Nephron progenitor cell (in vitro differentiated cells): ENCODE measurements around the gene RHOBTB3.

Source experiments
- DNase-seq: peaks from one replicate; pipeline ENCODE4 v3.0.0; 2021
- H3K27ac Mint-ChIP-seq: 2 replicates; pipeline ENCODE4 v1.8.0; 2021; ENCODE audit warnings: mild to moderate bottlenecking, moderate library complexity, mixed read lengths
- H3K27me3 Mint-ChIP-seq: 2 replicates; pipeline ENCODE4 v1.8.0; 2021; ENCODE audit warnings: mild to moderate bottlenecking, low read depth, mixed read lengths; ENCODE audit not compliant: poor library complexity
- H3K36me3 Mint-ChIP-seq: 2 replicates; pipeline ENCODE4 v1.8.0; 2021; ENCODE audit warnings: low read depth, mixed read lengths
- H3K4me1 Mint-ChIP-seq: 2 replicates; pipeline ENCODE4 v1.8.0; 2021; ENCODE audit warnings: mixed read lengths
- H3K4me3 Mint-ChIP-seq: 2 replicates; pipeline ENCODE4 v1.8.0; 2021; ENCODE audit warnings: mild to moderate bottlenecking, moderate library complexity, mixed read lengths
- H3K9me3 Mint-ChIP-seq: 2 replicates; pipeline ENCODE4 v1.8.0; 2021; ENCODE audit warnings: mild to moderate bottlenecking, moderate library complexity, mixed read lengths
- CTCF ChIP-seq: fragments of 200-600 bp; sonication (generic); IDR thresholded peaks from 2 replicates; pipeline ENCODE4 v1.5.0; 2021; ENCODE audit warnings: antibody characterized with exemption

RHOBTB3 gene

GRCh38 chr5:95783661-95784060 lies 52.5 kb downstream of the RHOBTB3 start:
- H3K27me3 Mint-ChIP-seq, result peaks cover 3% of the 10 kb centered on the region
- no peak overlapping the region for H3K4me3 Mint-ChIP-seq
- H3K27ac Mint-ChIP-seq, result no peak overlapping the region
- no peak for TF ChIP-seq CTCF
- no peaks in the 10 kb centered on the region for H3K9me3 Mint-ChIP-seq
- DNase-seq, result no peak
- peaks cover 69% of the 10 kb centered on the region for H3K36me3 Mint-ChIP-seq
- peaks cover 8% of the 10 kb centered on the region for H3K4me1 Mint-ChIP-seq

GRCh38 chr5:95784514-95785302 lies 53.6 kb downstream of the RHOBTB3 start:
- Mint-ChIP-seq H3K27me3 (no peaks in the 10 kb centered on the region), H3K27ac (no peak overlapping the region), H3K4me1 (peaks cover 8% of the 10 kb centered on the region), H3K4me3 (no peak overlapping the region), H3K9me3 (no peaks in the 10 kb centered on the region), H3K36me3 (peaks cover 78% of the 10 kb centered on the region)
- no peak for DNase-seq
- TF ChIP-seq CTCF, result no peak

GRCh38 chr5:95786821-95787418 lies 55.8 kb downstream of the RHOBTB3 start:
- no peaks in the 10 kb centered on the region for H3K4me1 Mint-ChIP-seq
- no peaks in the 10 kb centered on the region for H3K27me3 Mint-ChIP-seq
- no peak overlapping the region for H3K4me3 Mint-ChIP-seq
- TF ChIP-seq CTCF, result no peak
- H3K36me3 Mint-ChIP-seq, result peaks cover 82% of the 10 kb centered on the region
- H3K27ac Mint-ChIP-seq, result no peak overlapping the region
- no peaks in the 10 kb centered on the region for H3K9me3 Mint-ChIP-seq
- no peak for DNase-seq

- no peak for TF ChIP-seq CTCF
- no peak overlapping the region for H3K27ac Mint-ChIP-seq
These were observed 57.4 kb downstream of the RHOBTB3 start for GRCh38 chr5:95788493-95788892.

GRCh38 chr5:95791751-95792150 lies 60.6 kb downstream of the RHOBTB3 start:
- no peak overlapping the region for H3K4me3 Mint-ChIP-seq
- peak overlapping the region; percentile 36 for H3K27ac Mint-ChIP-seq
- H3K9me3 Mint-ChIP-seq, result no peaks in the 10 kb centered on the region
- peaks cover 70% of the 10 kb centered on the region for H3K36me3 Mint-ChIP-seq
- no peak for DNase-seq
- H3K27me3 Mint-ChIP-seq, result peaks cover 2% of the 10 kb centered on the region
- TF ChIP-seq CTCF, result no peak
- H3K4me1 Mint-ChIP-seq, result no peaks in the 10 kb centered on the region

More at GRCh38 chr5:95788493-95788892, 57.4 kb downstream of the RHOBTB3 start:
- H3K36me3 Mint-ChIP-seq, result peaks cover 78% of the 10 kb centered on the region
- H3K4me1 Mint-ChIP-seq, result no peaks in the 10 kb centered on the region
- DNase-seq, result no peak
- H3K9me3 Mint-ChIP-seq, result no peaks in the 10 kb centered on the region
- H3K27me3 Mint-ChIP-seq, result no peaks in the 10 kb centered on the region
- no peak overlapping the region for H3K4me3 Mint-ChIP-seq
